ENCODE measurements around the gene AP4B1. TPM values are rescaled to one million over a fixed set of nuclear protein-coding genes. Genes with fewer than 3 reads are reported as not detected.

AP4B1 gene
- total and polyA plus RNA-seq, 2 of the 13 experiments (the other 11 are each of a cell fraction or from before 2014, with no cell fraction given) = 8.5 to 12.0 TPM

DNA sequence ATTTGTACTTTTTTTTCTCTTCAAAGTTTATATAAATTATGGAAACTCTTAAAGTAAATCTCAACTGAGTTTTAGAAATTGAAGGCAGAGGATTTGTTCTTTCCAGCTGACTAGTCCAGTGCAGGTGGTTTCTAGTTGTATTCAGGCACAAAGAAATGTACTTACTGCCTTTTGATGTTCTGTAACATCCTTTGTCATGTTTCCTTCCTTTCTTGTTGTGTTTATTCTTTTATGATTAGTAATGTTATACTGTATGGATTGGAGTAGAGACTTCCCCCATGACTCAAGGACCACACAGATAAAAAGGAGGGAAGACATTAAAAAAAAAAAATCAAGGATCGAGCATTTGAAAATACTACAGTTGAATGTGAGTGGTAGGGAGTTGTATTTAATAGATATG, 32.5 kb upstream of the AP4B1 start:
- H3K36me3 ChIP-seq (replicated peaks in 1 of 2; ENCODE audit: control insufficient read depth in 1 of 2, insufficient read depth in 2 of 2, low read length in 2 of 2) = peaks cover 7 to 16% of the 10 kb centered on the region in 2 experiments; a peak in 4 of 5 replicates
- ATAC-seq (no peak), FAIRE-seq (no peak), DNase-seq (ENCODE audit: low spot score) (no peak)
- peaks cover 45% of the 10 kb centered on the region for H3K4me1 ChIP-seq (ENCODE audit: insufficient read depth, low read length)
- no peaks in the 10 kb centered on the region for H3K9me3 ChIP-seq (ENCODE audit: low read length)
- 100% methylated on average over 1 of the region's 1 CpG for WGBS (ENCODE audit: low lambda C conversion rate)
- TF ChIP-seq KMT2A (CRISPR knock-in tag; IDR thresholded peaks at IDR 0.05) (no peak), KLF15 (CRISPR knock-in tag; IDR thresholded peaks at IDR 0.05; ENCODE audit: borderline replicate concordance) (no peak), SNAI1 (CRISPR knock-in tag; IDR thresholded peaks at IDR 0.05; ENCODE audit: borderline replicate concordance) (no peak), FOXP1 (IDR thresholded peaks at IDR 0.05) (no peak), FOXP1 (CRISPR knock-in tag; IDR thresholded peaks at IDR 0.05) (no peak), PPARG (CRISPR knock-in tag; conservative IDR thresholded peaks at IDR 0.05) (no peak), RXRA (CRISPR knock-in tag; IDR thresholded peaks at IDR 0.05) (no peak), SCMH1 (CRISPR knock-in tag; IDR thresholded peaks at IDR 0.05; ENCODE audit: borderline replicate concordance) (no peak)
- no peak overlapping the region for H3K27ac ChIP-seq (ENCODE audit: extremely low read length, insufficient read depth, low read length)
- no peak overlapping the region for H2AFZ ChIP-seq (ENCODE audit: low read length)
- ChIA-PET POLR2A (no interaction called here), CTCF (ENCODE audit: low intra/inter-chr PET ratio, low total read pairs) (no interaction called here)
- H3K4me2 ChIP-seq (ENCODE audit: low read depth, low read length) = no peak overlapping the region
- in situ Hi-C loops (cut with HindIII; ENCODE audit: extremely low pct_ligation_motif_present, low pct_unique_long_range_greater_than_20kb) (no loop called here), intact Hi-C loops (cut with micrococcal nuclease; ENCODE audit: unreplicated experiment) (no loop called here)
- BruUV-seq (replicated peaks) = no TSS peak
- no peak overlapping the region for H3K9ac ChIP-seq (ENCODE audit: insufficient read depth, low read depth, low read length)
- H3K4me3 ChIP-seq (replicated peaks in 1 of 3; ENCODE audit: insufficient read depth in 1 of 3, low read depth in 2 of 3, low read length in 3 of 3) = no peak overlapping the region
- H3K27me3 ChIP-seq (ENCODE audit: control insufficient read depth in 1 of 2, insufficient read depth in 2 of 2, low read length in 2 of 2) = no peaks in the 10 kb centered on the region
- H4K20me1 ChIP-seq (ENCODE audit: insufficient read depth, low read length) = peaks cover 15% of the 10 kb centered on the region
- peaks cover 84% of the 10 kb centered on the region for H3K79me2 ChIP-seq (ENCODE audit: insufficient read depth, low read length)

- no peak overlapping the region for H3K4me2 ChIP-seq (ENCODE audit: low read depth, low read length)
- no peaks in the 10 kb centered on the region for H3K27me3 ChIP-seq (ENCODE audit: control insufficient read depth in 1 of 2, insufficient read depth in 2 of 2, low read length in 2 of 2)
- intact Hi-C loops (cut with micrococcal nuclease; ENCODE audit: unreplicated experiment) = no loop called here
- ChIA-PET POLR2A (no interaction called here), CTCF (ENCODE audit: low intra/inter-chr PET ratio, low total read pairs) (no interaction called here)
- BruUV-seq (replicated peaks) = no TSS peak
- ATAC-seq = no peak
- H3K79me2 ChIP-seq (ENCODE audit: insufficient read depth, low read length) = peaks cover 89% of the 10 kb centered on the region
- in situ Hi-C loops (cut with HindIII; ENCODE audit: extremely low pct_ligation_motif_present, low pct_unique_long_range_greater_than_20kb) = no loop called here
- 95% methylated on average over 1 of the region's 1 CpG for WGBS (ENCODE audit: low lambda C conversion rate)
- no peak for DNase-seq (ENCODE audit: low spot score)
- no peak overlapping the region for H3K27ac ChIP-seq (ENCODE audit: extremely low read length, insufficient read depth, low read length)
- H3K9me3 ChIP-seq (ENCODE audit: low read length) = no peaks in the 10 kb centered on the region
- H2AFZ ChIP-seq (ENCODE audit: low read length) = no peak overlapping the region
- peaks cover 23% of the 10 kb centered on the region for H4K20me1 ChIP-seq (ENCODE audit: insufficient read depth, low read length)
- TF ChIP-seq NCOA2 (CRISPR knock-in tag; IDR thresholded peaks at IDR 0.05) (no peak), MTF1 (CRISPR knock-in tag; IDR thresholded peaks at IDR 0.05) (no peak), PRPF4 (IDR thresholded peaks at IDR 0.05; ENCODE audit: low read depth, low read length, poor library complexity, severe bottlenecking) (no peak), EEA1 (CRISPR knock-in tag; IDR thresholded peaks at IDR 0.05; ENCODE audit: borderline replicate concordance) (no peak), ZNF280B (CRISPR knock-in tag; IDR thresholded peaks at IDR 0.05; ENCODE audit: borderline replicate concordance) (no peak), ZNF83 (CRISPR knock-in tag; IDR thresholded peaks at IDR 0.05; ENCODE audit: borderline replicate concordance) (no peak), ZNF121 (CRISPR knock-in tag; IDR thresholded peaks at IDR 0.05) (no peak), ZNF740 (CRISPR knock-in tag; IDR thresholded peaks at IDR 0.05) (no peak), NRL (CRISPR knock-in tag; IDR thresholded peaks at IDR 0.05; ENCODE audit: borderline replicate concordance) (no peak), NFE2L1 (CRISPR knock-in tag; IDR thresholded peaks at IDR 0.05; ENCODE audit: borderline replicate concordance) (no peak)
- TF ChIP-seq, protein P1, sequence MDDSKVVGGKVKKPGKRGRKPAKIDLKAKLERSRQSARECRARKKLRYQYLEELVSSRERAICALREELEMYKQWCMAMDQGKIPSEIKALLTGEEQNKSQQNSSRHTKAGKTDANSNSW (CRISPR knock-in tag; IDR thresholded peaks at IDR 0.05; ENCODE audit: borderline replicate concordance) = no peak
- H3K36me3 ChIP-seq (replicated peaks in 1 of 2; ENCODE audit: control insufficient read depth in 1 of 2, insufficient read depth in 2 of 2, low read length in 2 of 2) = peaks cover 4 to 11% of the 10 kb centered on the region in 2 experiments; a peak in 3 of 5 replicates
- H3K4me1 ChIP-seq (ENCODE audit: insufficient read depth, low read length) = peaks cover 57% of the 10 kb centered on the region
- FAIRE-seq = no peak
- H3K4me3 ChIP-seq (replicated peaks in 1 of 3; ENCODE audit: insufficient read depth in 1 of 3, low read depth in 2 of 3, low read length in 3 of 3) = no peak overlapping the region
- H3K9ac ChIP-seq (ENCODE audit: insufficient read depth, low read depth, low read length) = no peak overlapping the region
These were observed 31.4 kb upstream of the AP4B1 start for GRCh38 chr1:113935970-113936369.

Data from HepG2 (cell line).